Activated CD4-positive, alpha-beta T cell treated with anti-CD3 and anti-CD28 coated beads for 24 hours (primary cell): ENCODE data around the gene ERBIN.
"Not testable (repeated sequence)": the region's sequence is repeated elsewhere in the genome, so short reads cannot be mapped to it uniquely, and the experiment has no call there.

ENCODE experiments used
- DNase-seq, 2 donors: peaks; one replicate each; pipeline ENCODE4 v3.0.0-alpha.2; 2020; ENCODE audit warnings: low read depth in 2 of 2

The ERBIN gene

GRCh38 chr5:65915661-65916060 is 10.7 kb upstream of the ERBIN start:
- not testable (repeated sequence) for DNase-seq

GRCh38 chr5:65916066-65916465 is 10.3 kb upstream of the ERBIN start:
- DNase-seq, result no peak

GRCh38 chr5:65916636-65917035 is 9.7 kb upstream of the ERBIN start:
- no peak for DNase-seq

DNA sequence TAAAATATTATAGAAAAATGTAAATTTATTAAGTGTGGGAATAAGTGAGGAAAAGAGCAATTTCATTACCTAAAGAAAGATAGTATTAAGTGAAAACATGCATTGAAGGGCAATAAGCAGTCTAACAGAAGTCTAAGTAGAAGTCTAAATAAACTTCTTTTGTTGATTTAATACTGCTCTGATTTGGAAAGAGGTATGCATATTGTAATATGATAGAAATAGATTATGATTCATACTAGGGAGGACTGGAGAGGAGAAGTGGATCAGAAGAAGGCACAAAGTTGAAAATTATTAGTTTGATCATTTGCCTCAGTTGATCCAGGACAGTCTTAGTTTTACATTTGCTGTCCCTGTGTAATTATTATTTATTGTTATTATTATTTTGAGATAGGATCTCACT is 6.6 kb upstream of the ERBIN start:
- DNase-seq, result no peak

DNA sequence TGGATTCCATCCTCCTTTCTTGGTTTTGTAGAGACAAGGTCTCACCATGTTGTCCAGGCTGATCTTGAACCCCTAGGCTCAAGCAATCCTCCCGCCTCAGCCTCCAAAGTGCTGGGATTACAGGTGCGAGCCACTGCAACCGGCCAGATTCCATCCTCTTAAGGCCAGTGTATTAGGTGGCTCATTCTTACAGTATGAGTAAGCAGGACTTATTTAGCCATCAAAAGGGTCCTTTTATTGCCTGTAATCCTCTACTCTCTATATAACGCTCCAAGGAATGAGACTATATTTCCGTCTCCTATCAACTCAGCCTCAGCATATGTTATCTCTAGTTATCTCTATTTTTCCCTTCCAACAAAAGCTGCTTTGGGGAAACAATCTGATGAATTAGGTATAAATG is 3.0 kb upstream of the ERBIN start:
- DNase-seq, result no peak

DNA sequence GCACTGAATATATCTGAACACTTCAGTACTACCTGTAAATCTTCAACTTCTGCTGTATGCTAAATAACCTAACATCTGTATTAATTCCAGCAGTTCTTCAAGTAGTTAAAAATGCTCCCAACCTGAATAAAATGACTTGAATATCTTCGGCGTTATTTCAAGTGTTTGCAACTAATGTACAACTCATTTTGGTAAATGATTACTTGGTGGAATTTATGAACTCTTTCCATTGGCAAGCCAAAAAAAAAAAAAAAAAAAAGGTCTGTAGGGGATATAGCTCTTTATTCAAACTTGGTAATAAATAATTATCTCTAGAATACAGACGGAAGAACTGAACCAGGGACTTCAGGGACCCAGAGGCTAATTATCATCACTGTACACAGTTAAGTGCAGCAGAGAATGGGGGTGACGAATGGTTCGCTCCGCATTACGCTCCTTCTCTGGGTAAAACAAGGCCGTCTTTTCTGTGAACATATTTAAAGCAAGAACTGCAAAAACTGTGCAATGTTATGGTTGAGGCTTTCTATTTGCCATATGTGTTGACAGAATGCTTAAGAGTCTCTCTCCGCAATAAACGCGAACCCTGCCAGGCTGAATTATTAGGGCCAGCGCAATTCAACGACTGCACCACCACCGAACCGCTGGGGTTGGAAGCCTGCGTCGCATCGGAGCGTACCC is 1.9 kb upstream of the ERBIN start:
- DNase-seq, result no peak

DNA sequence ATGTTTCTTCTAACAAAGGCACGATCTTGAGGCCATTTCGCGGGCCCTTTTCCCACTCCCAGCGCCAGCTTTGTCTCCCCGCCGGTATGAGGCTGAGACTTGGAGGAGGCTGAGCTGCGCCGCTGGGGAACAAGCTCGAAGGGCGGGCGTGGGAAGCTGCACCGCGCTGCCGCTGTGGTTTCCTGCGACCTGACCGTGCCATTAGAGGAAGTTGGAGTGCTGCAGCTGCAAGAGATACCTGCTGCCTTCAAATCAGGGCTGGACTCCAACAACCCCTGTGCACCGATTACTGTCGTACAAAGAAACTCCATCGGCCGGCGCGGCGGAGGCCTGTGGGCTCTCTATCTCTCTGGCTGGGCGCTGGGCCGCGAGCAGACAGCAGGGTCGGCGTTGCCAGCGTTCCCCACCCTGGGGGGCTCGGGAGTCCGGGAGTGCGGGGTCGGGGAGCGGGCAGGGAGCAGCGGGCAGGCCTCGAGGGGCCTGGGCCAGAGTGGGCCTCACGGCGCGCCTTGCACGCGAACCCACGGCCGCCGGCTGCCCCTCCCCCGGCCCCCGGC is 1.3 kb upstream of the ERBIN start:
- peak; percentile 45 to 53 for DNase-seq

GRCh38 chr5:65925601-65926275 is 637 bp upstream of the ERBIN start:
- DNase-seq, result peak; percentile 47 to 54

DNA sequence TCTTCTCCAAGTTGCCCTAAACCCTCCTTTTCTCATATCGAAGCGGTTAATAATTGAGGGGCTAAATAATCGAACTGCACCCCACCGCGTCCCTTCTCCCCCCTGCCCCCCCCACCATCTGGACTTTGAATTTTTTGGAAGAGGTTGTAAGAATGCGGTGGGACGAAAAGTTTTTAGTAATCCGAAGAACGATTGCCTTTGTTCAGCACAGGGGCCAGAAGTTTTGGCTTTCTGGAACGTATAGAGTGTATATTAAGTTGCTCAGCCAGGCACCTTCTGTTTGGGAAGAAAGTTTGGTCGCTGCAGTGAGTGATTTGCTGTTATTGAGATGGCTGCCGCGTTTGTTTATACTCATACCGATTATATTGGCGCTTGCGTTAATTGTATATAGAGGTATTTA is 518 bp downstream of the ERBIN start:
- no peak for DNase-seq

DNA sequence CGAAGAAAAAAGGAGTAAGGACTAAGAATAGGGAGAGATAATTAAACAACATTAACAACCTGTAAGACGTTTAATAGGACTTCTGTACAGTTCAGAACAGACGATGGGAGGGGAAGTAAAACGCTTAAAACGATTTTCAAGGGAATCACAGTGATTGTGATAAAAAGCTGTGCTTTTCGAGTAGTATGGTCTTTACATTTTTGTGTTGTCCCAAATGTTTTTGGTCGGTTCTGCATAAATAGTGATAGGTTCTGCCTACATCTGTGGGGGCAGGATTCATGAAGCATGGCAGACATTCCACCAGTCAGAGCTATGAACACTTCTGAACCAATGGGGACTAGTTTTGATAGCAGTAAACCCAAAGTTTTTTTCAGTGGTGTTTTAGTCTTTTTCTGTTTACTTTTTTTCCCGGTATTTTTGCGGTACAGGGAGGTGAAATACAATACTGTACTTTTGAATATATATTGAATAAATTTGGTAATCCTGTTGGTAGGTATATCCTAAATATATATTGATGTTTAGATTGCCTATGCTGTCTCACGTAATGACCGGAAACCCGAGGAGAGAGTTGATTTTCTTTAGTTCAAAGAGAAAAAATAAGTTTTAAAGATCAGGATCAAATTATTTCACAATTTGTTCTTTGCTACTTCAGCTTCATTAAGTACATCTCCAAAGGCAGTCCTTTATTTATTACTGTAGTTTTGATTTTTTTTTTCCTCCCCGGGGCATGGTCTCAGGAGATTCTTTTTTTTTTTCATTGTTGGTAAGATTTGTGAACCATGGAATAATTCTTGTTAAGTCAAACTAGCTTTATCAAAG is 1.3 kb downstream of the ERBIN start:
- DNase-seq, result no peak

GRCh38 chr5:65928322-65928752 is 2.0 kb downstream of the ERBIN start:
- no peak for DNase-seq

DNA sequence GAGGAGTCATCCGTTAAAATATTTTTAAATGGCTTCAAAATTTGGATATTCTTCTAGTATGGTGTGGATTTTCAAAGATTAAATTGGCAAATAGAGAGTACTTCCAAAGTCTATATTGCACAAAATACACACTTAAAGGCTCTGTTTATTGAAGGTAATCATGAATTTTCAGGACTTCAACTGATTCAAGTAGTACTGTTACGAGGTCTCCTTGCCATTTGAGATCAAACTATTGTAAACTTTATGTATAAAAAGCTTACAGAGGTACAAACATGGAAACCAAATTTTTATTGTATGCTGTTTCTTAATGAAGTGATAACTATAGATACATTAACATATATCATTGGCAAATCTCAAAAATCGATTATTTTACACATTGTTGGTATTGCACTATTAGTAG is 2.5 kb downstream of the ERBIN start:
- no peak for DNase-seq

DNA sequence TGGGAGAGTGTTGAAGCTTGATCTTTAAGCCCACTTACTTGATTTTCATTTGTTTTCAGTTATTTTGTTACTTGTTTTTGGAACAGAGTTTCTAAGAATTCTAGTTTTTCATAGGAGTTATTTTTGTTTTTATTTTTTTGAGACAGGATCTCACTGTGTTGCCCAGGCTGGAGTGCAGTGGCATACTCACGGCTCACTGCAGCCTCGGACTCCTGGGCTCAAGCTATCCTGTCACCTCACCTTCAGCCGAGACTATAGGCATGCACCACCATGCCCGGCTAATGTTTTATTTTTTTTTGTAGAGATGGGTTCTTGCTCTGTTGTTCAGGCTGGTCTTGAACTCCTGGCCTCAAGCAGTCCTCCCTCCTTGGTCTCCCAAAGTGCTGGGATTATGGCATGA is 6.3 kb downstream of the ERBIN start:
- no peak for DNase-seq

DNA sequence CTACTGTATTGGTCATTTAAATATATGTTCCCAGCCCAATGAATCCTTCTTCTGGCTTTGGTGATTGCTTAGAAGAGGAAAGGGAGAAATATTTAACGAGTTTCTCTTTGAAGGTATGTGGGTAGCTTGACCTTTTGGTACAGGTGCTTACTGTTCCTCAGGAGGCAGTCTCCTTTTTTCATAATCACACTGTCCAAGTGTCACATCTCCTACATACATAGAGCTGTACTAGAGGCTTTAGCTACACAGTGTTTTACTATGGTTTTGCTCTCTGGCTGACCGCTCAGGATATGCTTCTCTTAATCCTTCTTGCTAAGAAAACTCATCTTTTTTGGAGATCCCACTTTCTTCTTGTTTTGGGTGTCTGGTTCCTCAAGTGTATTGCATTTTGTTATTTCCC is 6.9 kb downstream of the ERBIN start:
- no peak for DNase-seq

DNA sequence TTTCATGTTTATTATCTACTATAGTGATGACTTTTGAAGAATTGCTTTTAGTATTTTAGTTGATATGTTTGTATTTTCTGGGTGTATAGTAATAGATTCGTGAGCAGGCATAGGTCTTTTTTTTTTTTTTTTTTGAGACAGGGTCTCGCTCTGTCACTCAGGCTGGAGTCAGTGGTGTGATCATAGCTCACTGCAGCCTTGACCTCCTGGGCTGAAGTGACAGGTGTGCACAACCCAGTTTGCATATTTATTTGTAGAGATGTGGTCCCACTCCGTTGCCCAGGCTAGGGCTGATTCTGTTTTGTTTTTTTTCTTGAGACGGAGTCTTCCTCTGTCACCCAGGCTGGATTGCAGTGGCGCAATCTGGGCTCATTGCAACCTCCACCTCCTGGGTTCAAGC is 11.9 kb downstream of the ERBIN start:
- DNase-seq, result no peak

DNA sequence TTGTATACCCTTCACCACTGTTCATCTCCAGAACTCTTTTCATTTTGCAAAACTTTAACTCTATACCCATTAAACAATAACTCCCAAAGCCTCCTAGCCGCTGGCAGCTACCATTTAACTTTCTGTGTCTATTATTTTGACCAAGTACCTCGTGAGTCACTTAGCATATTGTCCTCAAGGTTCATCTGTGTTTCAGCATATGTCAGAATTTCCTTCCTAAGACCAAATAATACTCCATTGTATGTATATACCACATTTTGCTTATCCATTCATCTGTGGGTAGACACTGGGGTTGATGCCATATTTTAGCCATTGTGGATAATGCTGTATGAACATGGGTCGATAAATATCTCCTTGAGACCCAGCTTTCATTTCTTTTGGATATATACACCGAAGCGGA is 17.4 kb downstream of the ERBIN start:
- no peak for DNase-seq

- no peak for DNase-seq
These were observed 19.9 kb downstream of the ERBIN start for GRCh38 chr5:65946198-65946745.

DNA sequence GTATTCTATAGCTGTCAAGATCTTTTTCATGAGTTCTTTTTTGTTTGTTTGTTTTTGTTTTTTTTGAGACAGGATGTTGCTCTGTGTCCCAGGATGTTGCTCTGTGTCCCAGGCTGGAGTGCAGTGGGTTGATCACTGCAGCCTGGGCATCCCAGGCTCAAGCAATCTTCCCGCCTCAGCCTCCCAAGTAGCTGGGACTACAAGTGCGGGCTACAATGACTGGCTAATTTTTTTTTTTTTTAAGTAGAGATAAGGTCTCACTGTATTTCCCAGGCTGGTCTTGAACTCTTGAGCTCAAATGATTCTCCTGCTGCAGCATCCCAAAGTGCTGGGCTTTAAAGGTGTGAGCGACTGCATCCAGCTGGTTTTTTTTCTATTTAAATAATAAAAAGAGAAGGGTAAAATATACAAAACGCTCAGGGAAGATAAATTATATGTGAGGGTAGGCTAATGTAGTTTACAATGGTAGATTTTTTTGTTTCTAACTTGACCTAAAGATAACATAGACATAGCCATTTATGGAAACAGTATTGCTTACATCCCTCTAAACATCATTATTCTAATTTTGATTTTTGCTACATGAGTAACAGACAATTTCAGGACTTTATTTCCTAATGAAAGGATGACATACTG is 21.9 kb downstream of the ERBIN start:
- no peak for DNase-seq

DNA sequence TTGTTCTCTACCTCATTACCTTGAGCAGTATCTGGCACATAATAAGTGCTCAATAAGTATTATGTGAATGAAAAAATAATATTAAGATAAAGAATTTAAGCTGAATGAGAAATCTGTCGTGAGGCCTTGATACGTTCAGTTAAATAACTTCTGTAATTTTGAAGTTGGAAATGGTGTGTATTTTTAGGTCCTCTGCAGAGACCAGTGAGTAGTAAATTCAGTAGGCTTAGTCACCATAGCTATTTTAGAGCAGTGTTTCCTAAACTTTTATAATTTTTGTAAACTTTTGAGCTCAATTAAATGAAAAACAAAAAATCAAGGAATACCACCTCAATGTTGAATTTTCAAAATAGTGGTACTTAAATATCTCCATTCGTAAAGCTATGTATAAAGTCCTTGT is 25.0 kb downstream of the ERBIN start:
- no peak for DNase-seq

DNA sequence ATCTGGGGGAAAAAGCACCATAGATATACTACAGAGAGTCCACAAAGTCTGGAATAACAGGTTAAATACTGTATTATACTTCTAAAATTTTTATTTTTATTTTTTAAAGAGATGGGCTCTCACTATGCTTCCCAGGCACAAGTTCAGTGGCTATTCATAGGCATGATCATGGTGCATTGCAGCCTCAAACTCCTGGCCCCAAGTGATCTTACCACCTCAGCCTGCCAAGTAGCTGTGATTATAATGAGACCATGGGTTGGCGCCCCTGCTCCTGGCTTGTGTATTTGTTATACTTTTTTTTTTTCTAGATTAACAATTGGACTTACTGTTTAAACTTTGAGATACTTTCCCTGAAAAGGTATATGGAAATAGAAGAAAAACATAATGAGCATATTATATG is 25.9 kb downstream of the ERBIN start:
- DNase-seq, result no peak

- DNase-seq, result no peak
These were observed 27.8 kb downstream of the ERBIN start for GRCh38 chr5:65954200-65954599.

GRCh38 chr5:65955746-65956145 is 29.4 kb downstream of the ERBIN start:
- no peak for DNase-seq
